Endothelial cell of umbilical vein (primary cell): ENCODE measurements around the gene CNOT1. TPM values are rescaled to one million over a fixed set of nuclear protein-coding genes. Genes with fewer than 3 reads are reported as not detected.

Experiments
- BruUV-seq: library from RNA; stranded (reverse); fragments of 400-500 nt; replicated peaks from 2 replicates; lab custom pipeline; 2021; lab: Mats Ljungman, UMichigan
- CTCF ChIA-PET: fragments of 300-600, 350-600 bp; sonication (Branson Sonifier 250); formaldehyde crosslinking; loops from one replicate; lab custom pipeline; 2021; ENCODE audit warnings: antibody characterized with exemption, inconsistent platforms; lab: Charles Lee
- POLR2A ChIA-PET: fragments of 300-600, 350-600 bp; sonication (Branson Sonifier 250); formaldehyde crosslinking; loops from one replicate; lab custom pipeline; 2021; ENCODE audit warnings: antibody characterized with exemption, inconsistent platforms; lab: Charles Lee
- DNase-seq: peaks from one replicate; pipeline ENCODE4 v3.0.0-alpha.2; 2011; ENCODE audit warnings: low read depth, low spot score
- FAIRE-seq: peaks from 2 replicates; lab custom pipeline; 2011; peaks lifted over from hg19 to GRCh38; lab: Jason Lieb, UNC
- H2AFZ ChIP-seq: 2 replicates; pipeline ENCODE4 v1.6.0; 2012; ENCODE audit warnings: low read depth, low read length, control low read depth, inconsistent platforms
- H3K27ac ChIP-seq: 2 replicates; pipeline ENCODE4 v1.5.1; 2011; ENCODE audit warnings: low read depth, mild to moderate bottlenecking, control low read depth, low read length, moderate library complexity; ENCODE audit not compliant: insufficient read depth
- H3K27me3 ChIP-seq, 2 experiments: 2 replicates each; pipeline versions ENCODE4 v1.6.0 to v1.6.1; 2011; ENCODE audit warnings: low read length in 2 of 2, mixed read lengths in 1 of 2; ENCODE audit not compliant: control insufficient read depth in 2 of 2, insufficient read depth in 2 of 2
- H3K36me3 ChIP-seq, 2 experiments: 2 replicates in 1 of 2; 3 replicates in 1 of 2; pipeline ENCODE4 v1.5.1; 2011; ENCODE audit warnings: low read length in 2 of 2, mild to moderate bottlenecking in 1 of 2, moderate library complexity in 1 of 2; ENCODE audit not compliant: control insufficient read depth in 2 of 2, insufficient read depth in 2 of 2; ENCODE audit errors: extremely low read depth in 1 of 2
- H3K4me1 ChIP-seq: 3 replicates; pipeline ENCODE4 v1.5.1; 2011; ENCODE audit warnings: mild to moderate bottlenecking, low read length; ENCODE audit not compliant: control insufficient read depth, insufficient read depth; ENCODE audit errors: extremely low read depth
- H3K4me2 ChIP-seq: 2 replicates; pipeline ENCODE4 v1.6.1; 2011; ENCODE audit warnings: low read length, control low read depth, mixed read lengths; ENCODE audit not compliant: insufficient read depth
- H3K4me3 ChIP-seq, 3 experiments: fragments of 200-600 bp in 1 of 3; sonication (generic), shearing (Covaris generic) in 1 of 3; replicated peaks in 1 of 3; 2 replicates each; pipeline ENCODE4 v1.5.1; 2011 to 2016; ENCODE audit warnings: control low read depth in 3 of 3, low read length in 3 of 3, mild to moderate bottlenecking in 2 of 3, inconsistent platforms in 1 of 3, low read depth in 1 of 3, moderate library complexity in 1 of 3; ENCODE audit not compliant: insufficient read depth in 1 of 3
- H3K79me2 ChIP-seq: 2 replicates; pipeline ENCODE4 v1.6.0; 2012; ENCODE audit warnings: low read length, inconsistent platforms; ENCODE audit not compliant: control insufficient read depth, insufficient read depth
- H3K9ac ChIP-seq: replicated peaks from 2 replicates; pipeline ENCODE3; 2011; ENCODE audit warnings: low read length, control low read depth; ENCODE audit not compliant: insufficient read depth; ENCODE audit errors: extremely low read depth
- H3K9me1 ChIP-seq: replicated peaks from 3 replicates; pipeline ENCODE4 v1.6.0; 2011; ENCODE audit warnings: mild to moderate bottlenecking, low read length; ENCODE audit not compliant: control insufficient read depth, insufficient read depth; ENCODE audit errors: extremely low read depth
- H3K9me3 ChIP-seq: replicated peaks from 2 replicates; pipeline ENCODE4 v1.5.1; 2012; ENCODE audit warnings: low read length, inconsistent platforms; ENCODE audit not compliant: control insufficient read depth, insufficient read depth
- H4K20me1 ChIP-seq: replicated peaks from 2 replicates; pipeline ENCODE3; 2011; ENCODE audit warnings: mild to moderate bottlenecking, low read length; ENCODE audit not compliant: control insufficient read depth, insufficient read depth; ENCODE audit errors: extremely low read depth
- EZH2 ChIP-seq: IDR thresholded peaks from 2 replicates; pipeline ENCODE4 v1.6.1; 2012; ENCODE audit warnings: borderline replicate concordance, low read depth, mild to moderate bottlenecking, moderate library complexity, low read length, inconsistent platforms; ENCODE audit not compliant: severe bottlenecking
- FOS ChIP-seq: IDR thresholded peaks from 2 replicates; pipeline ENCODE4 v1.6.1; 2011; ENCODE audit warnings: mild to moderate bottlenecking, low read length, moderate library complexity, borderline replicate concordance; ENCODE audit not compliant: insufficient read depth
- JUN ChIP-seq: IDR thresholded peaks from 2 replicates; pipeline ENCODE4 v1.6.1; 2011; ENCODE audit warnings: borderline replicate concordance, low read depth; ENCODE audit not compliant: insufficient read length, insufficient read depth
- POLR2AphosphoS5 ChIP-seq: IDR thresholded peaks from 2 replicates; pipeline ENCODE4 v1.6.1; 2012; ENCODE audit warnings: low read depth, mild to moderate bottlenecking, control low read depth, low read length, moderate library complexity; ENCODE audit not compliant: insufficient read depth
- dilution Hi-C: fragments of 300-500 bp; cut with MboI; formaldehyde crosslinking; loops from one replicate; pipeline ENCODE4 v1.15.0; 2019; ENCODE audit warnings: low sequenced_read_pairs; ENCODE audit not compliant: extremely low pct_ligation_motif_present
- intact Hi-C: fragments of 100-400 bp; cut with micrococcal nuclease; formaldehyde crosslinking; loops from one replicate; pipeline ENCODE4 v1.10.0; 2022
- polyA plus RNA-seq, 4 experiments: library from polyadenylated mRNA; depleted of rRNA in 3 of 4; stranded (reverse) in 3 of 4; unstranded in 1 of 4; fragments of >200 nt; gene quantifications; 2 replicates each; pipeline versions ENCODE4 v1.2.1 to v1.2.3, GENCODE V29; 2011 to 2012; ENCODE audit warnings: missing spikeins in 1 of 4
- total RNA-seq: library from RNA; stranded (reverse); gene quantifications from 2 replicates; pipeline ENCODE4 v1.2.3, GENCODE V29; 2021
- TF ChIP-seq, protein P1 (sequence below), 2 donors: IDR thresholded peaks; 1 replicate in 1 of 2; 2 replicates in 1 of 2; pipeline ENCODE4 v1.5.1; 2011; ENCODE audit warnings: low read length in 2 of 2, mild to moderate bottlenecking in 2 of 2, moderate library complexity in 2 of 2, control low read depth in 1 of 2, inconsistent platforms in 1 of 2, low read depth in 1 of 2; ENCODE audit not compliant: insufficient read depth in 1 of 2; ENCODE audit errors: extremely low read depth in 1 of 2
- TF ChIP-seq, protein P2 (sequence below): IDR thresholded peaks from 2 replicates; pipeline ENCODE4 v1.6.1; 2011; ENCODE audit not compliant: insufficient read depth, insufficient read length

CNOT1 gene
- total and polyA plus RNA-seq, 2 donors (not counting 3 experiments of a cell fraction or from before 2014, with no cell fraction given) = 142 to 151 TPM

DNA sequence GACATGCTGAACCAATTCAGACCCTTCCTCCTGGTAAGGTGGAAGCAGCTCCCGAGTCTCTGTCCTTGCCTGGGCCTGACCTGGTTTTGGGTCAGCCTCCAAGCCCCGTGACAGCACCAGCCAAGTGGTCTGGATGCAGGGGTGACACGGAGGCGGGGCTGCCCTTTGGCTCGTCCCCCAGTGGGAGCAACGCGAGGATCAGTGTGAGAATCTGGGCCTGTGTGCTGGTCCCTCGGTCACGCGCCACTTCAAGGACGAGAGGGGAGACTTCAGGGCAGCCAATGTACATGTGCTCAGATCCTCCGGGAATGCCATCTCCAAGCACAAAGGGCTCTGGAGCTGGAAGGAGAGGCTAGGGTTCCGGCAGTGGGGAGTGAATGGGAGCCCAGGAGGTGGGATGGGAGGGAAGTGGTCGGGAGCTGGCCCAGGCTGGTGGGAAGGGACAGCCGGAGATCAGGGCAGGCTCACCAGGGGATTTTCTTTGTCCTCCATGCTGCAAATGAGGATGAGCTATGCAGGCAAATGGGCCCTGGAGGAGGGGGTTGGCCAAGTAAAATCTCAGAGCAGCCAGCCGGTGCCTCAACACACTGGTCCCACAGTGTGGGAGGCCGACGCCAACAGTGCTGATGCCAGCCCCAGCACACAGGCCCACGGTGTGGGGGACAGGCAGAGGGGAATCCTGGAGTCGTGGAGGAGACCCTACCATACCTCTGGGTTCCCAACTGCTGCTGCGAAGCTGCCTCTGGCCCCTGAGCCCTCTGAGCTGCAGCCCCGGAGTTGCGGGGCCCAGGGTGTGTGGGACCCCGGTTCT lies 133.9 kb downstream of the CNOT1 start:
- peak overlapping the region; percentile 4 for H3K9ac ChIP-seq
- H3K27me3 ChIP-seq = no peaks in the 10 kb centered on the region
- TF ChIP-seq POLR2AphosphoS5 = no peak
- no peak for TF ChIP-seq FOS
- TF ChIP-seq, protein P1, sequence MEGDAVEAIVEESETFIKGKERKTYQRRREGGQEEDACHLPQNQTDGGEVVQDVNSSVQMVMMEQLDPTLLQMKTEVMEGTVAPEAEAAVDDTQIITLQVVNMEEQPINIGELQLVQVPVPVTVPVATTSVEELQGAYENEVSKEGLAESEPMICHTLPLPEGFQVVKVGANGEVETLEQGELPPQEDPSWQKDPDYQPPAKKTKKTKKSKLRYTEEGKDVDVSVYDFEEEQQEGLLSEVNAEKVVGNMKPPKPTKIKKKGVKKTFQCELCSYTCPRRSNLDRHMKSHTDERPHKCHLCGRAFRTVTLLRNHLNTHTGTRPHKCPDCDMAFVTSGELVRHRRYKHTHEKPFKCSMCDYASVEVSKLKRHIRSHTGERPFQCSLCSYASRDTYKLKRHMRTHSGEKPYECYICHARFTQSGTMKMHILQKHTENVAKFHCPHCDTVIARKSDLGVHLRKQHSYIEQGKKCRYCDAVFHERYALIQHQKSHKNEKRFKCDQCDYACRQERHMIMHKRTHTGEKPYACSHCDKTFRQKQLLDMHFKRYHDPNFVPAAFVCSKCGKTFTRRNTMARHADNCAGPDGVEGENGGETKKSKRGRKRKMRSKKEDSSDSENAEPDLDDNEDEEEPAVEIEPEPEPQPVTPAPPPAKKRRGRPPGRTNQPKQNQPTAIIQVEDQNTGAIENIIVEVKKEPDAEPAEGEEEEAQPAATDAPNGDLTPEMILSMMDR (IDR thresholded peaks at IDR 0.05; ENCODE audit: extremely low read depth in 1 of 2, insufficient read depth in 1 of 2, low read depth in 1 of 2, low read length in 2 of 2) = no peak
- TF ChIP-seq, protein P2, sequence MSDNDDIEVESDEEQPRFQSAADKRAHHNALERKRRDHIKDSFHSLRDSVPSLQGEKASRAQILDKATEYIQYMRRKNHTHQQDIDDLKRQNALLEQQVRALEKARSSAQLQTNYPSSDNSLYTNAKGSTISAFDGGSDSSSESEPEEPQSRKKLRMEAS = no peak
- no peak for TF ChIP-seq JUN
- TF ChIP-seq EZH2 = no peak
- CTCF ChIA-PET = interaction anchor here (0.6 to 3.3 kb wide), 12 partner anchors 8 to 261 kb away, joined by 3 to 28 read pairs (median 4); no protein-coding TSS in a partner anchor
- DNase-seq (no peak), FAIRE-seq (no peak)
- no peaks in the 10 kb centered on the region for H4K20me1 ChIP-seq
- intact Hi-C loops = loop anchor here (1.0 to 5.0 kb wide), 2 partner anchors 166 to 262 kb away; no protein-coding TSS in a partner anchor
- BruUV-seq = no TSS peak
- H3K4me3 ChIP-seq = no peak overlapping the region
- H3K36me3 ChIP-seq = peaks cover 0 to 2% of the 10 kb centered on the region in 2 experiments
- H3K9me3 ChIP-seq = no peaks in the 10 kb centered on the region
- H3K4me1 ChIP-seq = no peaks in the 10 kb centered on the region
- H3K79me2 ChIP-seq = no peaks in the 10 kb centered on the region
- POLR2A ChIA-PET = no interaction called here
- no peak overlapping the region for H2AFZ ChIP-seq
- dilution Hi-C loops = no loop called here
- no peaks in the 10 kb centered on the region for H3K9me1 ChIP-seq
- peak overlapping the region; percentile 19 for H3K27ac ChIP-seq
- no peak overlapping the region for H3K4me2 ChIP-seq
